HuH-7.5 (cell line): ENCODE measurements around the gene DDX17.
A peak's percentile ranks its signal among the peaks of the same experiment; 100 is the strongest.

ENCODE experiments used
- DNase-seq: peaks from one replicate; pipeline ENCODE4 v3.0.0; 2011; ENCODE audit warnings: low spot score

DDX17 gene

GRCh38 chr22:38465673-38466490 is 40.2 kb downstream of the DDX17 start:
- no peak for DNase-seq

- no peak for DNase-seq
Measured at GRCh38 chr22:38464992-38465672, 41.0 kb downstream of the DDX17 start.

- DNase-seq: peak; percentile 94
Measured at GRCh38 chr22:38462960-38463784, 42.9 kb downstream of the DDX17 start.

GRCh38 chr22:38461414-38462081 is 44.6 kb downstream of the DDX17 start:
- DNase-seq: peak; percentile 80

GRCh38 chr22:38461057-38461413 is 45.1 kb downstream of the DDX17 start:
- DNase-seq: no peak

- no peak for DNase-seq
Measured at GRCh38 chr22:38460426-38460840, 45.7 kb downstream of the DDX17 start.

- no peak for DNase-seq
Measured at GRCh38 chr22:38456841-38457699, 49.0 kb downstream of the DDX17 start.

GRCh38 chr22:38456272-38456835 is 49.8 kb downstream of the DDX17 start:
- DNase-seq: no peak

GRCh38 chr22:38455530-38456271 is 50.4 kb downstream of the DDX17 start:
- DNase-seq: peak; percentile 81

GRCh38 chr22:38455076-38455529 is 51.0 kb downstream of the DDX17 start, which contains the start of gene KCNJ4:
TSS of gene KCNJ4 (minus strand) at chr22:38455199. CDS start at chr22:38428132, 27,067 bp downstream.
- no peak for DNase-seq

GRCh38 chr22:38454353-38455075 is 51.6 kb downstream of the DDX17 start:
- peak; percentile 53 for DNase-seq

- no peak for DNase-seq
Measured at GRCh38 chr22:38453996-38454352, 52.1 kb downstream of the DDX17 start.

GRCh38 chr22:38453066-38453672 is 52.9 kb downstream of the DDX17 start:
- DNase-seq: no peak

GRCh38 chr22:38452373-38453065 is 53.6 kb downstream of the DDX17 start:
- DNase-seq: no peak

GRCh38 chr22:38451864-38452263 is 54.2 kb downstream of the DDX17 start:
- DNase-seq: no peak

GRCh38 chr22:38451404-38451803 is 54.7 kb downstream of the DDX17 start:
- DNase-seq: no peak

GRCh38 chr22:38450234-38450797 is 55.8 kb downstream of the DDX17 start:
- DNase-seq: no peak

- no peak for DNase-seq
Measured at GRCh38 chr22:38449776-38450175, 56.3 kb downstream of the DDX17 start.
